Activated naive CD8-positive, alpha-beta T cell treated with anti-CD3 and anti-CD28 coated beads for 36 hours (primary cell): Measurements from ENCODE around the gene JAK1. TPM values are rescaled to one million over a fixed set of nuclear protein-coding genes. Genes with fewer than 3 reads are reported as not detected.
"Not testable (repeated sequence)": the region's sequence is repeated elsewhere in the genome, so short reads cannot be mapped to it uniquely, and the experiment has no call there.

Experiments used
- DNase-seq: peaks from one replicate; pipeline ENCODE4 v3.0.0; 2021
- H3K27ac Mint-ChIP-seq: one replicate; pipeline ENCODE4 v1.8.0; 2022; ENCODE audit warnings: mild to moderate bottlenecking, moderate library complexity, mixed read lengths
- H3K27me3 Mint-ChIP-seq: one replicate; pipeline ENCODE4 v1.8.0; 2022; ENCODE audit warnings: mild to moderate bottlenecking, mixed read lengths
- H3K36me3 Mint-ChIP-seq: one replicate; pipeline ENCODE4 v1.8.0; 2021; ENCODE audit warnings: mild to moderate bottlenecking, mixed read lengths
- H3K4me1 Mint-ChIP-seq: one replicate; pipeline ENCODE4 v1.8.0; 2021; ENCODE audit warnings: mixed read lengths
- H3K4me3 Mint-ChIP-seq: one replicate; pipeline ENCODE4 v1.8.0; 2022; ENCODE audit warnings: mild to moderate bottlenecking, moderate library complexity, mixed read lengths
- H3K9me3 Mint-ChIP-seq: one replicate; pipeline ENCODE4 v1.8.0; 2022; ENCODE audit warnings: mixed read lengths
- total RNA-seq, 2 experiments: library from RNA; stranded (reverse); gene quantifications; one replicate each; pipeline ENCODE4 v1.2.3, GENCODE V29; 2021

The JAK1 gene
- total RNA-seq, 2 experiments from 2014 or later, result 85.6 to 88.0 TPM

DNA sequence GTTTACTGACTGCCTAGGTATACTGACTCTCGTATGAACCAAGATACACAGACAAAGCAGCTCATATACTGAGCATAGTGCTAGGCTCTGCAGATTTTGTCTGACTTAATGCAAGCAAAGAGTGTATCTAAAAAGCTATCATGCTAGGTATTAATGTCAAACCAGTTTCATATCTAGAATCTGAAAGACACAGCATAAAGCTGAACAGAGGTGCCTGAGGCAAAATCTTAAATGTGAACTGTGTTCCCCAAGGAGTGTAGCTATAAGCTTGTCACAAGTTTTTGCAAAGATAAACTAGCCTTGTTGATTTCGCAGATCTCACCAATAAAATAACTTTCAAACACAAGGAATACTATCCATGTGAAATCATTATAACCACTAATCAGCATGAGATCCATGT lies 18.1 kb downstream of the JAK1 start:
- H3K27me3 Mint-ChIP-seq, result no peaks in the 10 kb centered on the region
- H3K36me3 Mint-ChIP-seq, result peaks cover 16% of the 10 kb centered on the region
- no peak for DNase-seq
- H3K27ac Mint-ChIP-seq, result peak overlapping the region; percentile 89
- H3K4me3 Mint-ChIP-seq, result peak overlapping the region; percentile 18
- H3K4me1 Mint-ChIP-seq, result peaks cover 61% of the 10 kb centered on the region
- H3K9me3 Mint-ChIP-seq, result no peaks in the 10 kb centered on the region

DNA sequence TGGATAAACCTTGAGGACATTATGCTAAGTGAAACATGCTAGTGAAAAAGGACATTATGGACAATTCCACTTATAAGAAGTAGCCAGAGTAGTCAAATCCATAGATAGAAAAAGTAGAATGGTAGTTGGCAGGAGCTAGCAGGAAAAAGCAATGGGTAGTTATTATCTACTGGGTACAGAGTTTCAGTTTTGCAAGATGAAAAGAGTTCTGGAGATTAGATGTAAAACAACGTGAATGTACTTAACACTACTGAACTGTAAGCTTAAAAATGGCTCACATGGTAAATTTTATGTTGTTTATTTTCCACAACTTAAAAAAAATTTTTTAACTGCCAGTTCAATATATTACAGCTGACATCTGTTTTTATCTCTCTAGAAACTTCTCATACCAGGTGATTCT lies 19.4 kb downstream of the JAK1 start:
- H3K27me3 Mint-ChIP-seq, result no peaks in the 10 kb centered on the region
- H3K4me3 Mint-ChIP-seq, result no peak overlapping the region
- H3K27ac Mint-ChIP-seq, result peak overlapping the region; percentile 49
- no peaks in the 10 kb centered on the region for H3K9me3 Mint-ChIP-seq
- H3K36me3 Mint-ChIP-seq, result peaks cover 15% of the 10 kb centered on the region
- H3K4me1 Mint-ChIP-seq, result peaks cover 61% of the 10 kb centered on the region
- no peak for DNase-seq

DNA sequence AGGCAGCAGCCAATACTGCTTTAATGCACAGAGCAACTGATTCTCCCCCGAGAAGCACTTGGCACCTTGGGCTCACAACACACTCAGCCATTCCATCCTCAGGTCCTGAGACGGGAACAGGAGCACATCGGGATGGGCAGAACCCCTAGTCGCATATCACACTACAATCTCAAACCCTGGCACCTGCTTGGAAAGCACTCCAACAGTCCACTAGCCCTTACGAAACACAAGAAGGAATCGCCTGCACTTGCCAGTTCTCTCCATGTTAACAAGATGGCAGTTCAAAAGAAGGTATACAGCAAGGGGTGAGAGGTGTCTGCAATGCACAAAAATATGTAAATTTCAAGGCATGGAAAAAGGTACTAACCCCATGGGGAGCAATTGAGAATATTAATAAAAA lies 21.4 kb downstream of the JAK1 start:
- no peak for DNase-seq
- H3K4me3 Mint-ChIP-seq, result no peak overlapping the region
- peaks cover 17% of the 10 kb centered on the region for H3K36me3 Mint-ChIP-seq
- H3K27me3 Mint-ChIP-seq, result no peaks in the 10 kb centered on the region
- peaks cover 60% of the 10 kb centered on the region for H3K4me1 Mint-ChIP-seq
- no peaks in the 10 kb centered on the region for H3K9me3 Mint-ChIP-seq
- H3K27ac Mint-ChIP-seq, result no peak overlapping the region

DNA sequence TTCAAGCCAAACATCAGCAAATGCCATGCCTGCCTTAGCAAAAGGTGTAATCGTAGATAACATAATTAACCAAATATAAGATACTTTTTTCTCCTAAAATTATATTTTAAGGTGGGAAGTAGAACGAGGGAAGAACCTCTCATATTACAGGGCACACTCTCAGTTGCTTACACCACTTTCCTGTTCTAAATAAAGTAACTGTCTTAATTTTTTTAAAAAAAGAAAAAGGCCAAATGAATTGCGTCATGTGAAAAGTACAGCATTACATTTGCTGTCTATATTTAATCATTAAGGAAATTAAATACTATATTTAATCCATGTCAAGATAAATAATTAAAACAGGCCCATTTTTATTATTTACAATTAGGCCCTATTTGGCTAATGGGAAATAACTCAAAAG lies 23.7 kb downstream of the JAK1 start:
- no peak overlapping the region for H3K4me3 Mint-ChIP-seq
- DNase-seq, result no peak
- no peaks in the 10 kb centered on the region for H3K27me3 Mint-ChIP-seq
- H3K4me1 Mint-ChIP-seq, result peaks cover 54% of the 10 kb centered on the region
- peaks cover 28% of the 10 kb centered on the region for H3K36me3 Mint-ChIP-seq
- no peak overlapping the region for H3K27ac Mint-ChIP-seq
- H3K9me3 Mint-ChIP-seq, result peaks cover 2% of the 10 kb centered on the region

DNA sequence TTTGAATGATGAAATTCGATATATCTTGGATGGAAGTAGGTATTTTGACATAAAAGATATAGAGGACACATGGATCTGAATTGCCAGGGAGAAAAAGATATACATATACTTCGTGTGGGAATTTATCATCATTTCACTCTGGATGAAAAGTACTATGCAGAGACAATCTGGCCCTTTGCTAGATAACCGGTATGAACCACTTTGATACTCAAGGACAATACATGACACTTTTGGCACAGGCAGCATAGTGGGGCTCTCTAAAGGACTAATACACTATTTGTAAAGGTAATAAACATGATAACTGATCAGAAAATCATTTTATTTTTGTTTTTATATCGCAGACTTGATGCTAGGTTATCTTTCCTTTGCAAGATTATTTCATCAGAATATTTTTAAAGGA lies 24.2 kb downstream of the JAK1 start:
- Mint-ChIP-seq H3K4me3 (no peak overlapping the region), H3K27ac (peak overlapping the region; percentile 56), H3K27me3 (no peaks in the 10 kb centered on the region), H3K36me3 (peaks cover 33% of the 10 kb centered on the region), H3K9me3 (peaks cover 4% of the 10 kb centered on the region), H3K4me1 (peaks cover 54% of the 10 kb centered on the region)
- DNase-seq, result no peak

DNA sequence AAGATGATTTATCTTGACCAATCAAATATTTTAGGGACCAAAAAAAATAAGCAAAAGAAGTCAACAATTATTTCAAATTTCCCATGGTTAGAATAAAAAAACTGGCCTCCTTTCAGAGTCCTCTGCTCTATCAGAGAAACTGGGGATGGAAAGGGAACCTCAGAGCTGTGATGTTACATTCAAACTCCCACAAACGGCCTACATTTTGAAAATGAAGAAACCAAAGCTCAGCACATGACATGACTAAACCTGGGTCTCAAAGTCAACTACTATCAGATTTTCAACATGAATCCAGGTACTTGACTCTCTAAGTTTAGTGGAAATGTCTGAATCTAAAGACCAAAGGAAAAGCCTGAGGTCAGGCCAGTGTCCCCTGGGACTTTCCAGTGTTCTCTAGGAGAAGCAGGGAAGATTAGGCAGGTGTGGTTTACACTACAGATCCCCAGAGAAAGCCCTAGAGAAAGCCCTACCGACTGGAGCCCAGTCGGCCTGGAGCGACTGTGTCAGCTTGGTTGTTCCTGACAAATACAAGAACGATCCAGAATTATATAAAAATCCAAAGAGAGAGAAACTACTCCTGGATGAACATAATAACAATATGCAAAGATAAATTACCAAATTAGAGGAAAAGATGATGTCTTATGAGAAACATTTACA lies 24.8 kb downstream of the JAK1 start:
- DNase-seq, result no peak
- Mint-ChIP-seq H3K27me3 (no peaks in the 10 kb centered on the region), H3K4me3 (no peak overlapping the region), H3K36me3 (peaks cover 32% of the 10 kb centered on the region), H3K27ac (peak overlapping the region; percentile 56), H3K9me3 (peaks cover 5% of the 10 kb centered on the region), H3K4me1 (peaks cover 51% of the 10 kb centered on the region)

DNA sequence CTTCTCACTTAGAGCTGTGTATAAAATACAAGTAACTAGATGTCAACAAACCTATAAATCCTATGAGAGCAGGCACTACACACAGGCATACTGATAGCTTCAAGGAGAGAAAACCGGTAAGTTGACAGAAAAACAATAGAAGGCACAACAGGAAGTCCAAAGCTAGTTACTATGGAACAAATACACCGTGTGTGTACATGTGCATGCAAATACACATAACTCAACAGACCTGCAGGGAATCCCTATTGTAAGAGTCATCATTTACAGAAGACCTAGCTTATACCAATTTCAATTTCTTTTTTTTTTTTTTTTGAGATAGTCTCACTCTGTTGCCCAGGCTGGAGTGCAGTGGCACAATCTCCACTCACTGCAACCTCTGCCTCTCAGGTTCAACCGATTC lies 26.3 kb downstream of the JAK1 start:
- Mint-ChIP-seq H3K9me3 (peaks cover 5% of the 10 kb centered on the region), H3K36me3 (peaks cover 37% of the 10 kb centered on the region), H3K4me1 (peaks cover 57% of the 10 kb centered on the region), H3K27ac (peak overlapping the region; percentile 15), H3K4me3 (no peak overlapping the region), H3K27me3 (no peaks in the 10 kb centered on the region)
- DNase-seq, result no peak

DNA sequence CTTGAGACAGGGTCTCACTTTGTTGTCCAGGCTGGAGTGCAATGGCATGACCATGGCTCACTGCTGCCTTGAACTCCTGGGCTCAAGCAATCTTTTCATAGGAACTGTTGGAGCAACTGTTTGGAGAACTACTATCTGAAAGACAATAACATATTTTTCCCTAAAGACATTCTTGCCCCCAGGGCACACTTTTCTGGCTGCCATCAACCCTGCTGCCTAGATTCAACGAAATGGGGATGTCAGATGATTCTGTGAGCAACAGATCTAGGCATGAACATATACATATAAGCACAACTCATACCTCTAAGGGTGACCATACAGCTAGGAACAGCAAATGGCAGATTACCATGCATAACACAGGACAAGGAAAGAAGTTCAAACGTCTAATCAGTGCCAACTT lies 27.4 kb downstream of the JAK1 start:
- H3K4me3 Mint-ChIP-seq, result no peak overlapping the region
- H3K36me3 Mint-ChIP-seq, result peaks cover 37% of the 10 kb centered on the region
- H3K27me3 Mint-ChIP-seq, result no peaks in the 10 kb centered on the region
- H3K4me1 Mint-ChIP-seq, result peaks cover 63% of the 10 kb centered on the region
- peaks cover 5% of the 10 kb centered on the region for H3K9me3 Mint-ChIP-seq
- no peak for DNase-seq
- no peak overlapping the region for H3K27ac Mint-ChIP-seq

DNA sequence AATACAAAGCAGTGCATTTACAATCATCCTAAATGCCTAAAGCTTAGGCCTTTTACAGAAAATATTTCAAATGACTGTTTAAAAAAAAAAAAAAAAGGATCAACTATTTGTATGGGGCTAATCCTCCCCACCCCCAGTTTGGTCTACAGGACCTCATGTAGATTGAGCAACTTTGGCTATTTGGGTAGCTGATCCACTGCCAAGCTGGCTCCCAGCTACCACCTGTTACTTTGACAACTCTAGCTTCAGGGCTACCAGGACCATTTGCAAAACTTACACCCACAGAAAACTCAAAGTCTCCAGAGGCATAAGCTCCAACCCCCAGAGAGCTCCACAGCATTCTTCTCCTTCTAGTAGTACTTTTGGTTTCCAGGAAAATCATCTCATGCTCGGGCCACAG lies 29.4 kb downstream of the JAK1 start:
- H3K4me1 Mint-ChIP-seq, result peaks cover 67% of the 10 kb centered on the region

DNA sequence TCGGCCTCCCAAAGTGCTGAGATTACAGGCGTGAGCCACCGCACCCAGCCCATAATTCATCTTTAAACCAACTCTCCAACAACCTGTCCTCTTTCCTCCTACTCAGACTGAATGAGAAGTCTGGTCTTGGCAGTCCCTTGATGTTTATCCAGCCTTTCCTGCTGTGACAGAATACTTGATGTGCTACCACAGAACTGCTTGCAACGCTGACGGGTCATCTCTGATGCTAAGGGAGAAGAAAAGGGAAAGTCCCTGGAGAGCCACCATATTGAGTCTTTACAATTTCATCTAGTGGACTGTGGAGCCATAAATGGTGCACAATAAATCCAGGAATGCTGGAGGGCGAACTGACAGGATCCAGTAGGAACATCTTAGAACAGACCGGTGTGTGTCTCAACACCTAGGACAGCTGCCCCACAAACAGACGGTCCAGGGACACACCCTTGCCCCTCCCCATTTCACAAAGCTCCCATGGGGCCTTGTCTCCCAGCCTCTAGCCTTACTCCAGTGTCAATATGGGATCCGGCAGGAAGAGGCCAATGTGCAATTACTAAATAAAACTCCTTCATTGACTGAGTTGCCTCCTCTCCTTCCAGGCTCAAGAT lies 30.7 kb downstream of the JAK1 start:
- H3K9me3 Mint-ChIP-seq, result peaks cover 11% of the 10 kb centered on the region
- H3K27me3 Mint-ChIP-seq, result no peaks in the 10 kb centered on the region
- no peak overlapping the region for H3K27ac Mint-ChIP-seq
- DNase-seq, result no peak
- H3K4me3 Mint-ChIP-seq, result no peak overlapping the region
- H3K36me3 Mint-ChIP-seq, result peaks cover 45% of the 10 kb centered on the region
- H3K4me1 Mint-ChIP-seq, result peaks cover 61% of the 10 kb centered on the region

More for the DNA sequence above, 29.4 kb downstream of the JAK1 start:
- H3K27me3 Mint-ChIP-seq, result no peaks in the 10 kb centered on the region
- DNase-seq, result no peak
- peaks cover 37% of the 10 kb centered on the region for H3K36me3 Mint-ChIP-seq
- peaks cover 5% of the 10 kb centered on the region for H3K9me3 Mint-ChIP-seq
- no peak overlapping the region for H3K27ac Mint-ChIP-seq
- no peak overlapping the region for H3K4me3 Mint-ChIP-seq

DNA sequence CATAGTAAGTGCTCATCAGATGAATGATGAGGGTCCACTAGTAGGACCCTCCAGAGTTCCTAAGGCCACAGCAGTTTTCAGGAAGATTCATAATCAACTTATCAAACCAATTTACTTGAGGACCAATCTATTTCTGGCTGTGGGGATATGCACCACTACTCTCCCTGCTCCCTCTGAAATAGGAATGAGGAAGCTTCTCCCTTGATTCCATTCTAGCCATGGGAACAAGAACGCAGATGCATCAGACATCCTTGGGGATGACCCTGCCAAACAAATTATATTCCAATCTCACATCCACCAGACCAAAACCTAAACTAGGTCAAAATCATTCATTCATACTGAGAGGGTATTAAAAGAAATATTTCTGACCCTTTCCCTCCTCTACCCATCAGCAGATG lies 31.5 kb downstream of the JAK1 start:
- peaks cover 18% of the 10 kb centered on the region for H3K9me3 Mint-ChIP-seq
- no peaks in the 10 kb centered on the region for H3K27me3 Mint-ChIP-seq
- H3K27ac Mint-ChIP-seq, result no peak overlapping the region
- H3K4me1 Mint-ChIP-seq, result peaks cover 61% of the 10 kb centered on the region
- no peak for DNase-seq
- H3K4me3 Mint-ChIP-seq, result no peak overlapping the region
- H3K36me3 Mint-ChIP-seq, result peaks cover 49% of the 10 kb centered on the region

DNA sequence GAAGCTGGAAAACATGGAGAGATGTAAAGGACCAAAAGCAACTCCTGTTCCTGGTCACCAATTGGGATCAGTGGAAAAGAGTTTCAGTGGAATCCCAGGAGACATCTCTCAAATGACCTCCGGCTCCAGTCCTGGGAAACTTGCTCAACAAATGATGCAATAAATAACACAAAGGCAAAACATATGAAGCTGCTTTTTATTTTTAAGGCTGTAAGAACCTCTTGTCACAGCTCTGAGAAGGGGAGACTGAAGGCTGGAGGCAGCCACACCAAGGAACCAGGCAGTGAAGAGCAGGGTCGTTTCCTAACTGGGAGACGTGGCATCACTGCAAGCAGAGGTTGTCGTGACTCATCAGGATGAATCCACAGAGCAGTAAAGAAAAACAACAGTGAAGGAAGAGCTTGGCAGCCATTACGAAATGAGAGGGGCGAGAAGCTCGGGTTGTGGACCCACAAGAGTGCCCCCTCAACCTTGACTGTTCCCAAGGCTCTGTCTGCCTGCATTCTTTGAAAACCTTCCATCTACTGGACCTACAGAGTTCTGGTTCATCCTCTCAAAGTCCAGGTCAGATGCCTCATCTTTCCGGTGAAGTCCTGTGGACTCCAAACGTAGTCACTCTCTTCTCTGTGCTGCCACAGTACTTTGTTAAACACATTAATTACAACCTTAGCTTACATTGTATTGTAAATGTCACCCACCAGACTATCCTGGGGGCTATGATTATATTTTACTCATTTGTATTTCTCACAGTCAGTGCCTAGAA lies 32.1 kb downstream of the JAK1 start:
- H3K9me3 Mint-ChIP-seq, result peaks cover 21% of the 10 kb centered on the region
- peaks cover 63% of the 10 kb centered on the region for H3K4me1 Mint-ChIP-seq

DNA sequence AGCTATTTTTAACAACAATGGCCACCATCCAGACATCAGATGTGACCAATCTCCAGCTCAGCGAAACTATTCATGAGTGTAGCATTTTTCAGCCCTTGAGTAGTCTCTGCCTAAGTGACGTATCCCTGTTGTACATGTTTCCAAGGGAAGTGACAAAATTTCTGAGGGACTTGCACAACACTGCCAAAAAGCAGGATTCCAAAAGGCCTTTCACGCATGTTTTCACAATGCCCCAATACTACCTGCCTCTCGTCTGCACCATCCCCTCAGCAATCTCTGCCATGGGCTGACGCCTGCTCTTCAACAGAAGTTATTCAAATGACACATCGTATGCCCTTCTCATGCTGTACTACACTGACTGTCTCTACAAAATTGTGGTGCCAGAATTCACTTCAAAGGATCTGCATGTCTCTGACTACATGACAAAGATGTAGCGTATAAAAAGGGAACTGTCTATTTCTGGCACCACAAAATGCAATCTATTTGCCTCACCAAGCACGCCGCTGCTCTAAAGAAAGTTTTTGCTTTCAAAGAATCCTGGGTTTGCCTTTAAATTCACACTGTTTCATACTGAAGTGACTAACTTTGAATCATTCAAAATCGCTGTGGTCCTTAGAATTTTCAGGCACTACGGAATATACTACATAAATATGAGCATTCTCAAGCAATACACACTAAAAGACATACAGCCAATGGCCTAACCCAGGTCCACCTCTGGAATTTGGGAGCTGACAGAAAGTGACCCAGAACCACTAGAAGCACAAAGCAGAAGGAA lies 32.9 kb downstream of the JAK1 start:
- peaks cover 48% of the 10 kb centered on the region for H3K36me3 Mint-ChIP-seq
- no peaks in the 10 kb centered on the region for H3K27me3 Mint-ChIP-seq
- H3K27ac Mint-ChIP-seq, result peak overlapping the region; percentile 63
- peaks cover 21% of the 10 kb centered on the region for H3K9me3 Mint-ChIP-seq
- H3K4me1 Mint-ChIP-seq, result peaks cover 64% of the 10 kb centered on the region
- H3K4me3 Mint-ChIP-seq, result no peak overlapping the region
- DNase-seq, result no peak

More for the DNA sequence above, 32.1 kb downstream of the JAK1 start:
- peak overlapping the region; percentile 40 for H3K4me3 Mint-ChIP-seq
- no peak for DNase-seq
- H3K36me3 Mint-ChIP-seq, result peaks cover 52% of the 10 kb centered on the region
- peak overlapping the region; percentile 10 for H3K27ac Mint-ChIP-seq
- H3K27me3 Mint-ChIP-seq, result no peaks in the 10 kb centered on the region

DNA sequence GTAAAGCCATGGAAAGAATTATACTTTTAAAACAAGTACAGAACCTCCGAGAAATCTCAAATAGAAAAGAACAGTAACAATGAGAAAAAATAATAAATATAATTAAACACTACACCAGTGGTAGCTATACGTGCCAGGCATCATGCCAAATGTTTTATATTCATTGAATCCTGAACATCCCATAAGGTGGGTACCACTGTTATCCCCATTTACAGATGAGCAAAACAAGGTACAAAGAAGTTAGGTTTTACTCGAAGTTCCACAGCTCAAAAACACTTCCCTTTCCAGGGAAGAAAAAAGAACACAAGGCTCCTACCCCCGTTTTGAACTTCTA lies 33.4 kb downstream of the JAK1 start:
- Mint-ChIP-seq H3K4me1 (peaks cover 68% of the 10 kb centered on the region), H3K36me3 (peaks cover 44% of the 10 kb centered on the region), H3K27ac (no peak overlapping the region), H3K27me3 (no peaks in the 10 kb centered on the region), H3K9me3 (peaks cover 19% of the 10 kb centered on the region), H3K4me3 (no peak overlapping the region)
- DNase-seq, result no peak

DNA sequence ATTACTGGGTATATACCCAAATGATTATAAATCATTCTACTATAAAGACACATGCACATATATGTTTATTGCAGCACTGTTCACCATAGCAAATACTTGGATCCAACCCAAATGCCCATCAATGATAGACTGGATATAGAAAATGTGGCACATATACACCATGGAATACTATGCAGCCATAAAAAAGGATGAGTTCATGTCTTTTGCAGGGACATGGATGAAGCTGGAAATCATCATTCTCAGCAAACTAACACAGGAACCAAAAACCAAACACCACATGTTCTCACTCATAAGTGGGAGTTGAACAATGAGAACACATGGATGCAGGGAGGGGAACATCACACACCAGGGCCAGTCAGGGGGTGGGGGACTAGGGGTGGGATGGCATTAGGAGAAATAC lies 35.7 kb downstream of the JAK1 start:
- peaks cover 17% of the 10 kb centered on the region for H3K9me3 Mint-ChIP-seq
- not testable (repeated sequence) for H3K27me3 Mint-ChIP-seq

More for the DNA sequence above, 35.7 kb downstream of the JAK1 start:
- Mint-ChIP-seq H3K36me3 (peaks cover 40% of the 10 kb centered on the region), H3K4me1 (peaks cover 73% of the 10 kb centered on the region)
- not testable (repeated sequence) for H3K27ac Mint-ChIP-seq, H3K4me3 Mint-ChIP-seq, DNase-seq
